Activated B cell treated with CpG ODN at 0.5 μM for 24 hours (primary cell): ENCODE measurements around the gene WIPF2. TPM values are rescaled to one million over a fixed set of nuclear protein-coding genes. Genes with fewer than 3 reads are reported as not detected.

Experiments
- ATAC-seq: fragments of 200-7000 bp; cut with Tn5 transposase; one replicate; pipeline ENCODE4 v1.10.0; 2021; ENCODE audit warnings: low read depth, mild to moderate bottlenecking, moderate library complexity
- CTCF ChIA-PET: fragments of 350-600 bp; sonication (Branson Sonifier 250); formaldehyde crosslinking; loops from one replicate; lab custom pipeline; 2021; ENCODE audit warnings: antibody characterized with exemption; lab: Charles Lee
- POLR2A ChIA-PET: fragments of 350-600 bp; sonication (Branson Sonifier 250); formaldehyde crosslinking; loops from one replicate; lab custom pipeline; 2021; ENCODE audit warnings: antibody characterized with exemption; lab: Charles Lee
- DNase-seq: peaks from one replicate; pipeline ENCODE4 v3.0.0; 2022
- H3K27ac Mint-ChIP-seq: one replicate; pipeline ENCODE4 v1.8.0; 2020; ENCODE audit warnings: mixed read lengths
- H3K27me3 Mint-ChIP-seq: one replicate; pipeline ENCODE4 v1.8.0; 2021; ENCODE audit warnings: mixed read lengths
- H3K36me3 Mint-ChIP-seq: one replicate; pipeline ENCODE4 v1.8.0; 2021; ENCODE audit warnings: low read depth, mixed read lengths
- H3K4me1 Mint-ChIP-seq: one replicate; pipeline ENCODE4 v1.8.0; 2021; ENCODE audit warnings: mixed read lengths
- H3K4me3 Mint-ChIP-seq: one replicate; pipeline ENCODE4 v1.8.0; 2020; ENCODE audit warnings: mild to moderate bottlenecking, mixed read lengths
- H3K9me3 Mint-ChIP-seq: one replicate; pipeline ENCODE4 v1.8.0; 2020; ENCODE audit warnings: mixed read lengths
- CTCF ChIP-seq: fragments of 200-600 bp; IDR thresholded peaks from one replicate; pipeline ENCODE4 v1.8.0; 2022; ENCODE audit warnings: antibody characterized with exemption, mild to moderate bottlenecking
- intact Hi-C: fragments of 100-400 bp; cut with micrococcal nuclease; formaldehyde crosslinking; loops from one replicate; pipeline ENCODE4 v1.15.1; 2024
- total RNA-seq: library from RNA; stranded (reverse); gene quantifications from 2 replicates; pipeline ENCODE4 v1.2.3, GENCODE V29; 2022

WIPF2 gene
- total RNA-seq, 1 donor from 2014 or later: 32.9 TPM

- no peaks in the 10 kb centered on the region for H3K27me3 Mint-ChIP-seq
- intact Hi-C loops: no loop called here
- no peaks in the 10 kb centered on the region for H3K36me3 Mint-ChIP-seq
- no peak for DNase-seq
- H3K9me3 Mint-ChIP-seq: no peaks in the 10 kb centered on the region
- TF ChIP-seq CTCF: no peak
- no peak for ATAC-seq
- no peak overlapping the region for H3K27ac Mint-ChIP-seq
- ChIA-PET CTCF (interaction anchor here (1.0 to 17.3 kb wide), 4 partner anchors 9 to 47 kb away, joined by 3 to 466 read pairs (median 8); no protein-coding TSS in a partner anchor), POLR2A (interaction anchor here (0.5 to 1.1 kb wide), 3 partner anchors 35 to 285 kb away, joined by 3 read pairs; partner anchors contain the start of gene TOP2A)
- peaks cover 7% of the 10 kb centered on the region for H3K4me1 Mint-ChIP-seq
- H3K4me3 Mint-ChIP-seq: no peak overlapping the region
These were observed 87.3 kb downstream of the WIPF2 start for GRCh38 chr17:40306395-40306794.

GRCh38 chr17:40307001-40307730 is 88.1 kb downstream of the WIPF2 start:
- Mint-ChIP-seq H3K27ac (no peak overlapping the region), H3K4me1 (peaks cover 7% of the 10 kb centered on the region), H3K4me3 (no peak overlapping the region), H3K27me3 (no peaks in the 10 kb centered on the region), H3K36me3 (no peaks in the 10 kb centered on the region), H3K9me3 (no peaks in the 10 kb centered on the region)
- intact Hi-C loops: no loop called here
- ChIA-PET CTCF (interaction anchor here (1.0 to 17.3 kb wide), 4 partner anchors 8 to 46 kb away, joined by 3 to 466 read pairs (median 8); no protein-coding TSS in a partner anchor), POLR2A (interaction anchor here (0.5 to 2.2 kb wide), 11 partner anchors 10 to 253 kb away, joined by 3 to 8 read pairs (median 3); partner anchors contain the start of gene TOP2A)
- DNase-seq (no peak), ATAC-seq (no peak)
- TF ChIP-seq CTCF: no peak

- intact Hi-C loops: no loop called here
- H3K36me3 Mint-ChIP-seq: no peaks in the 10 kb centered on the region
- H3K4me3 Mint-ChIP-seq: no peak overlapping the region
- no peaks in the 10 kb centered on the region for H3K9me3 Mint-ChIP-seq
- DNase-seq (no peak), ATAC-seq (no peak)
- POLR2A ChIA-PET: interaction anchor here (0.5 to 2.2 kb wide), 9 partner anchors 10 to 252 kb away, joined by 3 to 8 read pairs (median 3); no protein-coding TSS in a partner anchor
- H3K27me3 Mint-ChIP-seq: no peaks in the 10 kb centered on the region
- peaks cover 7% of the 10 kb centered on the region for H3K4me1 Mint-ChIP-seq
- TF ChIP-seq CTCF: no peak
- no peak overlapping the region for H3K27ac Mint-ChIP-seq
- CTCF ChIA-PET: interaction anchor here (1.0 to 17.3 kb wide), 3 partner anchors 10 to 45 kb away, joined by 3 to 466 read pairs (median 11); no protein-coding TSS in a partner anchor
These were observed 88.7 kb downstream of the WIPF2 start for GRCh38 chr17:40307740-40308239.

GRCh38 chr17:40309031-40309948 is 90.2 kb downstream of the WIPF2 start, which contains the start of gene RARA:
Gene RARA, plus strand, starts transcription at chr17:40309180. Its CDS starts 22,039 bp downstream, at chr17:40331219.
- DNase-seq: no peak
- Mint-ChIP-seq H3K27me3 (no peaks in the 10 kb centered on the region), H3K27ac (peak within 1 kb of the TSS; percentile 24), H3K4me3 (no peak within 1 kb of the TSS), H3K36me3 (no peaks in the 10 kb centered on the region), H3K9me3 (no peaks in the 10 kb centered on the region), H3K4me1 (peaks cover 10% of the 10 kb centered on the region)
- TF ChIP-seq CTCF: no peak
- CTCF ChIA-PET: interaction anchor here (1.2 to 17.3 kb wide), 3 partner anchors 10 to 224 kb away, joined by 3 to 466 read pairs (median 6); no protein-coding TSS in a partner anchor
- intact Hi-C loops: loop anchor here (1.0 kb wide), 1 partner anchor 9 kb away; no protein-coding TSS in a partner anchor
- POLR2A ChIA-PET: interaction anchor here (0.7 to 9.6 kb wide), 6 partner anchors 8 to 46 kb away, joined by 3 to 154 read pairs (median 6); no protein-coding TSS in a partner anchor
- peak; percentile 72 for ATAC-seq
